ENCODE results near the gene ARID5B.

ARID5B gene

GRCh38 chr10:61936770-61937169 lies 35.3 kb downstream of the ARID5B start:
- TF ChIP-seq EZH2phosphoT487 (IDR thresholded peaks at IDR 0.05; ENCODE audit: borderline replicate concordance) (no peak), CTCF (conservative IDR thresholded peaks at IDR 0.05; ENCODE audit: low read length) (no peak)
- H3F3A ChIP-seq (ENCODE audit: low read depth): peaks cover 42% of the 10 kb centered on the region
- H3K4me2 ChIP-seq (ENCODE audit: low read depth, low read length, poor library complexity, severe bottlenecking): peak overlapping the region; percentile 67
- no peaks in the 10 kb centered on the region for H3K9me2 ChIP-seq (replicated peaks; ENCODE audit: low read depth, low read length)
- no peak overlapping the region for H2AFZ ChIP-seq (ENCODE audit: low read length)
- H3K9ac ChIP-seq (ENCODE audit: low read depth, low read length, poor library complexity, severe bottlenecking): peak overlapping the region; percentile 67
- H3K4me3 ChIP-seq (ENCODE audit: low read length, poor library complexity, severe bottlenecking): peak overlapping the region; percentile 50
- H3K36me3 ChIP-seq (ENCODE audit: insufficient read depth, low read length): peaks cover 28% of the 10 kb centered on the region
- peaks cover 71% of the 10 kb centered on the region for H3K4me1 ChIP-seq (ENCODE audit: insufficient read depth, low read length, poor library complexity, severe bottlenecking)
- H4K20me1 ChIP-seq (ENCODE audit: insufficient read depth, low read length, poor library complexity, severe bottlenecking): peaks cover 3% of the 10 kb centered on the region
- H3K9me3 ChIP-seq (ENCODE audit: insufficient read depth, low read depth, low read length): peaks cover 4% of the 10 kb centered on the region; the same call in 1 of the 2 replicates
- peaks cover 85% of the 10 kb centered on the region for H3K79me2 ChIP-seq (ENCODE audit: insufficient read depth, low read length)
- H3K27me3 ChIP-seq (ENCODE audit: insufficient read depth, low read length, poor library complexity, severe bottlenecking): no peaks in the 10 kb centered on the region

GRCh38 chr10:61937631-61938351 lies 36.3 kb downstream of the ARID5B start:
- H3K4me2 ChIP-seq (ENCODE audit: low read depth, low read length, poor library complexity, severe bottlenecking): peak overlapping the region; percentile 67
- H4K20me1 ChIP-seq (ENCODE audit: insufficient read depth, low read length, poor library complexity, severe bottlenecking): peaks cover 3% of the 10 kb centered on the region
- H3K79me2 ChIP-seq (ENCODE audit: insufficient read depth, low read length): peaks cover 84% of the 10 kb centered on the region
- H3K4me3 ChIP-seq (ENCODE audit: low read length, poor library complexity, severe bottlenecking): peak overlapping the region; percentile 50
- peaks cover 48% of the 10 kb centered on the region for H3F3A ChIP-seq (ENCODE audit: low read depth)
- peak overlapping the region; percentile 67 for H3K9ac ChIP-seq (ENCODE audit: low read depth, low read length, poor library complexity, severe bottlenecking)
- H3K9me2 ChIP-seq (replicated peaks; ENCODE audit: low read depth, low read length): no peaks in the 10 kb centered on the region
- H3K9me3 ChIP-seq (ENCODE audit: insufficient read depth, low read depth, low read length): peaks cover 3% of the 10 kb centered on the region; the same call in 1 of the 2 replicates
- no peak overlapping the region for H2AFZ ChIP-seq (ENCODE audit: low read length)
- H3K4me1 ChIP-seq (ENCODE audit: insufficient read depth, low read length, poor library complexity, severe bottlenecking): peaks cover 81% of the 10 kb centered on the region
- peaks cover 22% of the 10 kb centered on the region for H3K36me3 ChIP-seq (ENCODE audit: insufficient read depth, low read length)
- TF ChIP-seq CTCF (conservative IDR thresholded peaks at IDR 0.05; ENCODE audit: low read length) (no peak), EZH2phosphoT487 (IDR thresholded peaks at IDR 0.05; ENCODE audit: borderline replicate concordance) (no peak)
- no peaks in the 10 kb centered on the region for H3K27me3 ChIP-seq (ENCODE audit: insufficient read depth, low read length, poor library complexity, severe bottlenecking)

- Histone ChIP-seq H3K4me1 (ENCODE audit: insufficient read depth, low read length, poor library complexity, severe bottlenecking) (peaks cover 86% of the 10 kb centered on the region), H3K36me3 (ENCODE audit: insufficient read depth, low read length) (peaks cover 17% of the 10 kb centered on the region), H3K9ac (ENCODE audit: low read depth, low read length, poor library complexity, severe bottlenecking) (peak overlapping the region; percentile 67), H3K9me2 (replicated peaks; ENCODE audit: low read depth, low read length) (no peaks in the 10 kb centered on the region), H4K20me1 (ENCODE audit: insufficient read depth, low read length, poor library complexity, severe bottlenecking) (peaks cover 3% of the 10 kb centered on the region), H3K27me3 (ENCODE audit: insufficient read depth, low read length, poor library complexity, severe bottlenecking) (no peaks in the 10 kb centered on the region), H3K79me2 (ENCODE audit: insufficient read depth, low read length) (peaks cover 80% of the 10 kb centered on the region), H2AFZ (ENCODE audit: low read length) (no peak overlapping the region), H3K4me3 (ENCODE audit: low read length, poor library complexity, severe bottlenecking) (peak overlapping the region; percentile 11), H3F3A (ENCODE audit: low read depth) (peaks cover 39% of the 10 kb centered on the region), H3K4me2 (ENCODE audit: low read depth, low read length, poor library complexity, severe bottlenecking) (peak overlapping the region; percentile 67), H3K9me3 (ENCODE audit: insufficient read depth, low read depth, low read length) (no peaks in the 10 kb centered on the region)
- TF ChIP-seq EZH2phosphoT487 (IDR thresholded peaks at IDR 0.05; ENCODE audit: borderline replicate concordance) (no peak), CTCF (conservative IDR thresholded peaks at IDR 0.05; ENCODE audit: low read length) (no peak)
These were observed 38.4 kb downstream of the ARID5B start for GRCh38 chr10:61939902-61940301.
